ENCODE results near the gene STX19.

DNA sequence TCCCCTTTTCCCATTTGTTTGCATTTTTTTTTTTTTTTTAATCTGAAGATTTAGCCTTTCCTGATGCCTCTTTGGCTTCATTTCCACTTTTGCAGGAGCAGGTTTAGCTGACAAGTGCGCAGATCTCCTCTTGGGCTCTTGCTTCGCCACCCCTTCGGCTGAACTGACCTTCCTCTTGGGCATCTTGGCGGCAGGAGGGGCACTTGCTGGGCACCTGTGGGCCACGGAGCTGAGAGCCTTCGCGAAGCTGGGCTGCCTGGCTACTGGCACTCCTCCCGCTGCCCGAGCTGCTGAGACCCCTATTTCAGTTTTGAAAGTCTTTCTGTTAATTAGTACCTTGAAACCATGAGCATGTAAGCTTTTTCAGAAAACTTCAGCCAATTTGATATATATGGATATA is 39.6 kb downstream of the STX19 start:
- TF ChIP-seq EZH2phosphoT487 (IDR thresholded peaks at IDR 0.05; ENCODE audit: insufficient read depth, low read depth) (no peak), EZH2 (IDR thresholded peaks at IDR 0.05; ENCODE audit: insufficient read depth, poor library complexity, severe bottlenecking) (no peak)

Data from GM23248 (cell line).